HepG2 (cell line): Measurements from ENCODE around the gene ZNF385B. TPM values are rescaled to one million over a fixed set of nuclear protein-coding genes. Genes with fewer than 3 reads are reported as not detected.
A peak's percentile ranks its signal among the peaks of the same experiment; 100 is the strongest.

Source experiments
- AGO1 ChIP-seq: fragments of 200-400 bp; formaldehyde crosslinking; IDR thresholded peaks from 2 replicates; pipeline ENCODE4 v1.6.1; 2017; ENCODE audit warnings: mild to moderate bottlenecking, low read depth, low read length, moderate library complexity; ENCODE audit not compliant: poor library complexity, severe bottlenecking
- HOXD1 ChIP-seq: sonication (generic); formaldehyde crosslinking; IDR thresholded peaks from 2 replicates; pipeline ENCODE4 v1.5.0; 2020; ENCODE audit warnings: missing genetic modification reagents
- KDM4B ChIP-seq: sonication (generic); formaldehyde crosslinking; IDR thresholded peaks from 2 replicates; pipeline ENCODE4 v1.4.0; 2020; ENCODE audit warnings: missing genetic modification reagents
- TRIM24 ChIP-seq: sonication (generic); formaldehyde crosslinking; IDR thresholded peaks from 2 replicates; pipeline ENCODE4 v1.8.0; 2022; ENCODE audit warnings: mild to moderate bottlenecking, missing genetic modification reagents
- YEATS4 ChIP-seq: sonication (generic); formaldehyde crosslinking; IDR thresholded peaks from 2 replicates; pipeline ENCODE4 v1.4.0; 2020; ENCODE audit warnings: missing genetic modification reagents, borderline replicate concordance
- ZFY ChIP-seq: sonication (generic); formaldehyde crosslinking; IDR thresholded peaks from 2 replicates; pipeline ENCODE4 v1.4.0; 2020; ENCODE audit warnings: missing genetic modification reagents
- ZNF136 ChIP-seq: sonication (generic); formaldehyde crosslinking; IDR thresholded peaks from 2 replicates; pipeline ENCODE4 v1.8.1; 2022; ENCODE audit warnings: low read depth, mild to moderate bottlenecking, moderate library complexity, missing genetic modification reagents
- ZNF30 ChIP-seq: sonication (generic); formaldehyde crosslinking; IDR thresholded peaks from 2 replicates; pipeline ENCODE4 v1.5.0; 2020; ENCODE audit warnings: mild to moderate bottlenecking, missing genetic modification reagents
- ZNF460 ChIP-seq: sonication (generic); formaldehyde crosslinking; IDR thresholded peaks from 2 replicates; pipeline ENCODE4 v1.5.1; 2020; ENCODE audit warnings: missing genetic modification reagents, mild to moderate bottlenecking, borderline replicate concordance
- ZNF589 ChIP-seq: sonication (generic); formaldehyde crosslinking; conservative IDR thresholded peaks from 2 replicates; pipeline ENCODE4 v1.8.0; 2022; ENCODE audit warnings: mild to moderate bottlenecking, moderate library complexity, missing genetic modification reagents
- ZNF775 ChIP-seq: sonication (generic); formaldehyde crosslinking; IDR thresholded peaks from 2 replicates; pipeline ENCODE4 v1.4.0; 2020; ENCODE audit warnings: missing genetic modification reagents, mild to moderate bottlenecking, moderate library complexity, borderline replicate concordance
- ZSCAN20 ChIP-seq: sonication (generic); formaldehyde crosslinking; IDR thresholded peaks from 2 replicates; pipeline ENCODE4 v1.4.0; 2020; ENCODE audit warnings: missing genetic modification reagents, mild to moderate bottlenecking, borderline replicate concordance
- polyA plus RNA-seq, 8 experiments: library from polyadenylated mRNA; depleted of rRNA in 3 of 8; stranded (reverse) in 7 of 8; unstranded in 1 of 8; fragments of >200 nt; fragmentation: Illumina TruSeq in 4 of 8; extraction: Trizol in 4 of 8; gene quantifications; 2 replicates each; pipeline versions ENCODE4 v1.2.1 to v1.2.3, GENCODE V29; 2011 to 2016; ENCODE audit warnings: low read depth in 4 of 8, missing spikeins in 1 of 8, mixed read lengths in 1 of 8; ENCODE audit not compliant: insufficient read depth in 1 of 8
- total RNA-seq, 5 experiments: library from RNA; depleted of rRNA; stranded (reverse); fragments of >200 nt; fragmentation: Illumina TruSeq; extraction: Trizol; gene quantifications; 2 replicates each; pipeline ENCODE4 v1.2.3, GENCODE V29; 2016; ENCODE audit warnings: low read depth in 1 of 5
- TF ChIP-seq, protein P1 (sequence below): sonication (generic); formaldehyde crosslinking; IDR thresholded peaks from 2 replicates; pipeline ENCODE4 v1.5.0; 2020; ENCODE audit warnings: missing genetic modification reagents, mild to moderate bottlenecking, borderline replicate concordance
- TF ChIP-seq, protein P2 (sequence below), 2 experiments: sonication (generic) in 1 of 2; formaldehyde crosslinking in 1 of 2; IDR thresholded peaks; 2 replicates each; pipeline versions ENCODE4 v1.6.1 to v1.9.0; 2014 to 2022; ENCODE audit warnings: antibody characterized with exemption in 1 of 2, borderline replicate concordance in 1 of 2, inconsistent platforms in 1 of 2, low read depth in 1 of 2, missing genetic modification reagents in 1 of 2
- TF ChIP-seq, protein P3 (sequence below): IDR thresholded peaks from 2 replicates; pipeline ENCODE4 v1.6.1; 2016; ENCODE audit warnings: missing genetic modification reagents, missing compliant biosample characterization
- TF ChIP-seq, protein P4 (sequence below): sonication (generic); formaldehyde crosslinking; IDR thresholded peaks from 2 replicates; pipeline ENCODE4 v1.5.0; 2020; ENCODE audit warnings: mild to moderate bottlenecking, missing genetic modification reagents
- TF ChIP-seq, protein P5 (sequence below): sonication (generic); formaldehyde crosslinking; IDR thresholded peaks from 2 replicates; pipeline ENCODE4 v1.4.0; 2020; ENCODE audit warnings: missing genetic modification reagents, mild to moderate bottlenecking, borderline replicate concordance

The ZNF385B gene
- total and polyA plus RNA-seq, 2 of the 13 experiments (the other 11 are each of a cell fraction or from before 2014, with no cell fraction given), result 3.3 to 6.7 TPM

DNA sequence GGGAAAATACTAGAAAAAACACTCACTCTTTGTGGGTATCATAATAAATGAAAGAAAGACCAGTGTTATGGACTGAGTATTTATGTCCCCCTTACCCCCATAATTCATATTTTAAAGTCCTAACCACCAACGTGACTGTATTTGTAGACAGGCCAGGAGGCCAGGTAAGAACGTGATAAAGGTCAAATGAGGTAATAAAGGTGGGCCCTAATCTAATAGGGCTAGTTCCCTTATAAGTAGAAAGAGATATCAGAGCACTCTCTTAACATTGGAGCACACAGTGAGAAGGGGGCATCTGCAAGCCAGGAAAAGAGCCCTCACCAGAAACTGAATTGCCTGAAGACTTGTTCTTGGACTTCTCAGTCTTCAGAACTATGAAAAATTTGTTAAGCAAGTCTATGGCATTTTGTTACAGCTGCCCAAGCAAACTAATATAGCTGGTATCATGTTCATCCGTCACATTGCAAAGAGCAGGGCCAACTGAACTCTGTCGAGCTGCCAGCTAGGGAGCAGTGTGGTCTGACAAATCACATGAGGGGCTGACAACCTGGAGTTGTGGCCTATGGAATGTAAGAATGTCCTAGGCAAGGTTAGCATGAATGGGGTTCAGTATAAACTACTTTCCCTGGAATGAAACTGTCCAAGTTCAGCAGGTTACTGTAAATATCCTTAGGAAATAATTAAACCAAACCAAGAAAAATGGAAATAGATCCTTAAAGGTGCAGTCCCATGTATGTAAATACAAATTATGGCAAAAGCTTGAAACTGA, 280.9 kb downstream of the ZNF385B start (continued):
- TF ChIP-seq, protein P1, sequence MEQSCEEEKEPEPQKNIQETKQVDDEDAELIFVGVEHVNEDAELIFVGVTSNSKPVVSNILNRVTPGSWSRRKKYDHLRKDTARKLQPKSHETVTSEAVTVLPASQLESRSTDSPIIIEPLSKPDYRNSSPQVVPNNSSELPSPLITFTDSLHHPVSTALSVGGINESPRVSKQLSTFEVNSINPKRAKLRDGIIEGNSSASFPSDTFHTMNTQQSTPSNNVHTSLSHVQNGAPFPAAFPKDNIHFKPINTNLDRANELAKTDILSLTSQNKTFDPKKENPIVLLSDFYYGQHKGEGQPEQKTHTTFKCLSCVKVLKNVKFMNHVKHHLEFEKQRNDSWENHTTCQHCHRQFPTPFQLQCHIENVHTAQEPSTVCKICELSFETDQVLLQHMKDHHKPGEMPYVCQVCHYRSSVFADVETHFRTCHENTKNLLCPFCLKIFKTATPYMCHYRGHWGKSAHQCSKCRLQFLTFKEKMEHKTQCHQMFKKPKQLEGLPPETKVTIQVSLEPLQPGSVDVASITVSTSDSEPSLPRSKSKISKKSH (CRISPR knock-in tag), result no peak
- TF ChIP-seq HOXD1 (no peak), TRIM24 (CRISPR knock-in tag) (no peak), ZNF30 (CRISPR knock-in tag) (no peak), AGO1 (no peak), YEATS4 (CRISPR knock-in tag) (peak; percentile 50; the same call in 1 of the 2 replicates), ZFY (CRISPR knock-in tag) (peak; percentile 50; the same call in 1 of the 2 replicates), ZNF589 (no peak), ZNF460 (CRISPR knock-in tag) (no peak), ZSCAN20 (no peak), KDM4B (CRISPR knock-in tag) (no peak), ZNF136 (no peak), ZNF775 (CRISPR knock-in tag) (no peak)
- TF ChIP-seq, protein P2, sequence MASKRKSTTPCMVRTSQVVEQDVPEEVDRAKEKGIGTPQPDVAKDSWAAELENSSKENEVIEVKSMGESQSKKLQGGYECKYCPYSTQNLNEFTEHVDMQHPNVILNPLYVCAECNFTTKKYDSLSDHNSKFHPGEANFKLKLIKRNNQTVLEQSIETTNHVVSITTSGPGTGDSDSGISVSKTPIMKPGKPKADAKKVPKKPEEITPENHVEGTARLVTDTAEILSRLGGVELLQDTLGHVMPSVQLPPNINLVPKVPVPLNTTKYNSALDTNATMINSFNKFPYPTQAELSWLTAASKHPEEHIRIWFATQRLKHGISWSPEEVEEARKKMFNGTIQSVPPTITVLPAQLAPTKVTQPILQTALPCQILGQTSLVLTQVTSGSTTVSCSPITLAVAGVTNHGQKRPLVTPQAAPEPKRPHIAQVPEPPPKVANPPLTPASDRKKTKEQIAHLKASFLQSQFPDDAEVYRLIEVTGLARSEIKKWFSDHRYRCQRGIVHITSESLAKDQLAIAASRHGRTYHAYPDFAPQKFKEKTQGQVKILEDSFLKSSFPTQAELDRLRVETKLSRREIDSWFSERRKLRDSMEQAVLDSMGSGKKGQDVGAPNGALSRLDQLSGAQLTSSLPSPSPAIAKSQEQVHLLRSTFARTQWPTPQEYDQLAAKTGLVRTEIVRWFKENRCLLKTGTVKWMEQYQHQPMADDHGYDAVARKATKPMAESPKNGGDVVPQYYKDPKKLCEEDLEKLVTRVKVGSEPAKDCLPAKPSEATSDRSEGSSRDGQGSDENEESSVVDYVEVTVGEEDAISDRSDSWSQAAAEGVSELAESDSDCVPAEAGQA (IDR thresholded peaks at IDR 0.05; ENCODE audit: low read depth), result no peak
- TF ChIP-seq, protein P2 (CRISPR knock-in tag; IDR thresholded peaks at IDR 0.05; ENCODE audit: borderline replicate concordance), result no peak
- TF ChIP-seq, protein P3, sequence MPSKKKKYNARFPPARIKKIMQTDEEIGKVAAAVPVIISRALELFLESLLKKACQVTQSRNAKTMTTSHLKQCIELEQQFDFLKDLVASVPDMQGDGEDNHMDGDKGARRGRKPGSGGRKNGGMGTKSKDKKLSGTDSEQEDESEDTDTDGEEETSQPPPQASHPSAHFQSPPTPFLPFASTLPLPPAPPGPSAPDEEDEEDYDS (CRISPR knock-in tag), result peak; percentile 57
- TF ChIP-seq, protein P4, sequence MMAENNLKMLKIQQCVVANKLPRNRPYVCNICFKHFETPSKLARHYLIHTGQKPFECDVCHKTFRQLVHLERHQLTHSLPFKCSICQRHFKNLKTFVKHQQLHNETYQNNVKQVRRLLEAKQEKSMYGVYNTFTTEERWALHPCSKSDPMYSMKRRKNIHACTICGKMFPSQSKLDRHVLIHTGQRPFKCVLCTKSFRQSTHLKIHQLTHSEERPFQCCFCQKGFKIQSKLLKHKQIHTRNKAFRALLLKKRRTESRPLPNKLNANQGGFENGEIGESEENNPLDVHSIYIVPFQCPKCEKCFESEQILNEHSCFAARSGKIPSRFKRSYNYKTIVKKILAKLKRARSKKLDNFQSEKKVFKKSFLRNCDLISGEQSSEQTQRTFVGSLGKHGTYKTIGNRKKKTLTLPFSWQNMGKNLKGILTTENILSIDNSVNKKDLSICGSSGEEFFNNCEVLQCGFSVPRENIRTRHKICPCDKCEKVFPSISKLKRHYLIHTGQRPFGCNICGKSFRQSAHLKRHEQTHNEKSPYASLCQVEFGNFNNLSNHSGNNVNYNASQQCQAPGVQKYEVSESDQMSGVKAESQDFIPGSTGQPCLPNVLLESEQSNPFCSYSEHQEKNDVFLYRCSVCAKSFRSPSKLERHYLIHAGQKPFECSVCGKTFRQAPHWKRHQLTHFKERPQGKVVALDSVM, result no peak
- TF ChIP-seq, protein P5, sequence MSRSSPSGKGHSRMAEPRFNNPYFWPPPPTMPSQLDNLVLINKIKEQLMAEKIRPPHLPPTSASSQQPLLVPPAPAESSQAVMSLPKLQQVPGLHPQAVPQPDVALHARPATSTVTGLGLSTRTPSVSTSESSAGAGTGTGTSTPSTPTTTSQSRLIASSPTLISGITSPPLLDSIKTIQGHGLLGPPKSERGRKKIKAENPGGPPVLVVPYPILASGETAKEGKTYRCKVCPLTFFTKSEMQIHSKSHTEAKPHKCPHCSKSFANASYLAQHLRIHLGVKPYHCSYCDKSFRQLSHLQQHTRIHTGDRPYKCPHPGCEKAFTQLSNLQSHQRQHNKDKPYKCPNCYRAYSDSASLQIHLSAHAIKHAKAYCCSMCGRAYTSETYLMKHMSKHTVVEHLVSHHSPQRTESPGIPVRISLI, result no peak
